Fibroblast of peridontal ligament (primary cell): ENCODE measurements around the gene SEMA4D.

ENCODE experiments used
- DNase-seq: peaks from one replicate; pipeline ENCODE4 v3.0.0-alpha.2; 2010; ENCODE audit errors: extremely low read depth

Gene SEMA4D

DNA sequence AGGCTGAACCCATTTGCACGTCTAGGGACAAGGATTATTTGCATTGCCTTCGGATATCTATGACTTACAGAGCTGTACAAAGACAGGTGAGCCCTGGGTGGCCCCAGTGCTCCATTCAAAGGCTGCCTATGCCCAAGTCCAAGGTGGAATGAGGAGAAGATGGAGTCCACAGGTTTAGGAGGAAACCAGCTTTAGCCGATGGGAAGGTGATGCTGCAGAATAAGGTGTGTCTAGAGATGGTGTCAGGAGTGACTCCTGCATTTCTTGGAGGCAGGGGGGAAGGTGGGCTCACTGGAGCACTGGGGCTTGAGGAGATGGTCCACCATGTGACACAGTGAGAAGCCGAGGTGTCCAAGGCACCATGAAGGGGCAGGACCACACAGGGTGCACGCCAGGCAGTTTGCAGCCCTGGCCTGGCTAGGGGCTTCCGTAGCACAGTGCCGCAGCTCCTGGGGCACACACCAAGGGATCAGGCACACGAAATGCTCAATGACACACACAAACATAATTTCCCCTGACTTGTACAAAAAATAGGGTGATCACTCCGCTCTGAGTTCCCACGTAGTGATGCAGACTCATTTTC lies 32.1 kb downstream of the SEMA4D start:
- no peak for DNase-seq

DNA sequence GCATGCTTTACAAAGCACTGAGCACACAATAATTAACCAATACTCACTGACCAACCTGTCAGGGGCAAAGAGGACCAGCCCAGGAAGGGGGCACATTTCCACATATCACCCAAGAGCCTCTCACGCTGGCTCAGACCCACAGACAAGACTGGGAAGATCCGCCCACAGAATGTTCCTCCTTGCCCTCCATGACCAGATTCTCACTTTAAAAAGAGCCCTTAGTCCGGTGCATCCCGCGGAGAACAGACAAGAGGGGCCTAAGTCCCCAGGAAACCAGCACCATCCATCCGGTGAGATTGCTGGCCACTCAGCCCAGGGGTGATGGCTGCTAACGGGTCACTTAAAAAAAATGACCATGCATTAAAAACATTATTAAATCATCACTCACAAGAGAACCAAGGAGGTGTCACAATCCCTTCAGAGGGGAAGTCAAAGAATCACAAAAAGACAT lies 32.9 kb downstream of the SEMA4D start:
- DNase-seq, result no peak

DNA sequence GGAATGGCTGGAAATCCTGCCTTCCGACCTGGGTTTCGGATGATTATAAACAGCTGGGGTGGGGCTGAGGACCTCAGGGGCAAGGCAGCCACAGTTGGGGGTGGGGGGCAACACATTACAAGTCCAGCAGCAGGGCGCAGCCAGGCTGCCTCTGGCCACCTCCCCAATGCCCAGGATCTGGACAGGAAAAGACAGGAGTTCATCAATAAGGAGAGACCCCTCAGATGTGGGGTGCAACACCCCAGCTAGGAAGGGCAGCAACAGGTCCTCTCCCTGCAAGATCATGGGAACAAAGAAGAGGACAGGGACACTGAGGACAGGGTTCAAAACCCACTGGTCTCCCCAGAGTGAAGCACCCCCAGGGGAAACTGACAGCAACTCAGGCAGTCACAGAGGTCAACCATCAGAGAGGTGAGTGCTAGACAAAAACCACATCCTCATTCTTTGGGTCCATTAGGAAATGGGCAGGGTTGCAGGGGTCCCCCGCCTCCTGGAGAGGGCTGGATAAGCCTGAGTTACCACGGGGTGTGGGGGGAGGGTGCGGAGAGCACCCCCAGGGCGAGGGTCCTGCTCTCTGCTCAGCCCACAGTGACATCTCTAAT lies 33.5 kb downstream of the SEMA4D start:
- DNase-seq, result no peak

DNA sequence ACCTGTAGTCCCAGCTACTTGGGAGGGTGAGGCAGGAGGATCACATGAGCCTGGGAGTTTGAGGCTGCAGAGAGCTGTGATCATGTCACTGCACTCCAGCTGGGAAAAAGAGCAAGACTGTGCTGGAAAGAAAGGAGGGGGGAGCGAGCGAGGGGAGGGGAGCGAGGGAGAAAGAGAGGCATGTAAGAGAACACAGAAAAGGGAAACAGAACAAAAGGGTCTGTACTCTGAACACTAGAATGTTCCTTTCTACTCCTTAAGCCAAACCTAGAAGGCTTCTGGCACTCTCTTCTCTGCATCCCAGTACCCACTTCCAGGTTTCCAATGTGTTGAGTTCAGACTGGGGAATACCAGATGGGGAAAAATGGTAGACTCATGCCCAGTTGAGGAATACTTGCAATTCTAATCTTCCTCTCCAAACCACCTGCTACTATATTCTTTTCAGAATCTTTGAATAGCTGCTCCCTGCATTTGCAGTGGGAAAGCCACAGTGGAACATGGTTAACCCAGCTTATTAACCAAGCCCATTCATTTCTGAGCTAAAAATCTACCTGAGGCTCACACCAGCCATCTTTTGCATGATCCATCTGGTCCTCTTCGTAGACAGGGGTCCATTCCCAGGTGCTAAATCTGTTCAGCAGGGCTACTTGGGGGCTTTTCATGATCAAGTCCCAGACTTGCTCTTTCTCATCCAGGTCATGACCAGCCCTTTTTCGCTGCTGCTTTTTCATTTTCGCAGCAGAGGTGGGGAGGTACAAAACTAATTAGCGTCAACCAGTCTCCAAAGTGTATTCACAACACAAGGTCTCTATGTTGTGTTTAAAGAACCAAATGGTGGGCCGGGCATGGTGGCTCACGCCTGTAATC lies 34.9 kb downstream of the SEMA4D start:
- no peak for DNase-seq

- DNase-seq, result no peak
Observed at GRCh38 chr9:89462199-89462598, 35.7 kb downstream of the SEMA4D start.

- peak; percentile 25 for DNase-seq
Observed at GRCh38 chr9:89461265-89461664, 36.6 kb downstream of the SEMA4D start.

DNA sequence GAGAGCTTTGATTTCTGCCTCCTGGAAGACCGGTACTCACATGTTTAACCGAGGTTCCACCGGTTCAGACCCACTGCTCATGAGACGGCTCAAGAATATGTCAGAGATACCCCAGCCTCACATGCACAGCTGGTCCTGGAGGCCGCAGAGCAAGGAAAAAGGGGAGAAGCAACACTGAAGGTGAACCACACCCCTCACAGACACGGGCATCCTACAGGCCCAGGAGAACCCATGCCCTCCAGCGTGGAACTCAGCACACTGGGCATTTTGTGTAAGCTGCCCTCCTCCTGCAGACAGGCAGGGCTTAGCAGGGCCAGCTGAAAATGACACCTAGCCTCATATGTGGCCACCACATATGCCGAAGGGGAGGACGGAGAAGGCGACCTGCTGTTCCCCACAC lies 37.4 kb downstream of the SEMA4D start:
- DNase-seq, result no peak

DNA sequence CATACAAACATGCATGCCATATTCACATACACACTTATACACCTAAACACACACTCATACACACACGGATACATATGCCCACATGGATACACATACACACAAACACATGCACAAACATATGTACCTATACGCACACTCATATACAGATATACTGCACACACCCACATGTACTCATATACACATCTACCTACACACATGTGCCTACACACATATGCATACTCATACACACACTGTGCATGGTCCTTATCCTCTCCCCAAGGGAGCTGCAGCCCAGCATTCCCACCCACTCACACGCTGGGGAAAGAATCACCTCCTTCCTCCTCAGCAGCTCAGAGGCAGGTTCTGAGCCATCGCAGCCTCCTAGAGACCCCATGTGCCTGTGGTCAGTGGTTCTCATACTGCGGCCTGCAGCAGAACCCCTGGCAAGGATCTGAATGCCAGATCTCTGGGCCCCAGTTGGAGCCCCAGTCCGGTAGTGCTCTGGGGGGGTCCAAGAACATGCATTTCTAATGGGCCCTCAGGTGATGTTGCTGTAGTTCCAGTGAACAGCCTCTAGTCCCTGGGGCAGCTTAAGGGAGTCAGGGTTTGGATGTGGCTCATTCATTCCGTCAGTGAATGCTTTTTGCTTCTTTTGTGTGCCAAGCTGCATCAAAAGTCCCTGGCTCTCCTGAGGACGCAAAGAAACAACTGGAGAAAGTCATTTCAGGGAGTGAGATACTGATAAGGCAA lies 39.0 kb downstream of the SEMA4D start:
- no peak for DNase-seq

DNA sequence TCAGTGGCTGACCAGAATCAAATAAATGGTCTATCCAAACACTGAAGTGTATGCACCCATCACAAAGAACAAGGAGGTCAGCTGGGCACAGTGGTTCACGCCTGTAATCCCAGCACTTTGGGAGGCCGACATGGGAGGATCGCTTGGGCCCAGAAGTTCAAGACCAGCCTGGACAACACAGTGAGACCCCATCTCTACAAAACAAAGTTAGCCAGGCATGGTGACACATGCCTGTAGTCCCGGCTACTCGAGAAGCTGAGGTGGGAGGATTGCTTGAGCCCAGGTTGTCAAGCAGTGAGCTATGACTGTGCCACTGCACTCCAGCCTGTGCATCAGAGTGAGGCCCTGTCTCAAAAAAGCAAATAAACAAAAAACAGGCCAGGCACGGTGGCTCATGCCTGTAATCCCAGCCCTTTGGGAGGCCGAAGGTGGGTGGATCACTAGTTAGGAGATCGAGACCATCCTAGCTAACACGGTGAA lies 40.5 kb downstream of the SEMA4D start:
- no peak for DNase-seq

DNA sequence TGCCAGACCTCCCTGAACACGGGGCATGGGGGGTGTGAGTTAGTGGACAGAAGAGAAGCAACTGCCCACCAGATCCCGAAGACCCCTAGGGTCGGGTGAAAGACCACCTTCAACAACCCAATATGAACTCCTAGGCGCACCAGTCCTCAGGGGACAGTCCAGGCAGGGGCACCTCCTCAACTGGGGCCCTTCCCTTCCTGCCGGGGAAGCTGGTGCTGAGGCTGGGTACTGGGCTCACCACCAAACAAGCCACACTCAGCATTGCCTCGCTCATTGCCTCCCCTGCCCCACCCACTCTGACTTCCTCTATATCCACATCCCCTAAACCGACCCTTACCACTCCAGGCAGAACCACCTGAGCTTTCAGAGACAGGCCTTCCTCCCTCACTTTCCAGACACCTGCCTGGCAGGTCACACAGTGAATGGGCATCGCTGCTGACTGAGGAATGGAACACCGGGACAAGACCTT lies 42.5 kb downstream of the SEMA4D start:
- no peak for DNase-seq

GRCh38 chr9:89454498-89455355 lies 43.2 kb downstream of the SEMA4D start:
- DNase-seq, result no peak

- DNase-seq, result no peak
Observed at GRCh38 chr9:89453452-89453851, 44.5 kb downstream of the SEMA4D start.

GRCh38 chr9:89452561-89452960 lies 45.4 kb downstream of the SEMA4D start:
- DNase-seq, result no peak

- no peak for DNase-seq
Observed at GRCh38 chr9:89450213-89450612, 47.7 kb downstream of the SEMA4D start.

DNA sequence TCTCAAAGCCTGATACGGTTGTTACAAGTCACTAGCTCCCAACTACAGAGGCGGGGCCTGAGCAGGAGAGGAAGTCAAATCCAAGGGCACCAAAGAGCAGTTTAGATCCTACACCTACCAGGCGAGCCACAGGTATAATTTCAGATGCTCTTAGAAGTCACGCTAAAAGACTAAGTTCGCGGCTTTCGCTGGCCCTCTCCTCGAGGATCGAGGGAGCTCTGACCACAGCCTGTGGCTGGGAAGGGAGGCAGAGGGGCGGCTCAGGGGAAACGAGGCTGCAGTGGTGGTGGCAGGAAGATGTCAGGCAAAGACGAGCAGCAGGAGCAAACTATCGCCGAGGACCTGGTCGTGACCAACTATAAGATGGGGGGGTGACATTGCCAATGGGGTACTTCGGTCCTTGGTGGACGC lies 48.6 kb downstream of the SEMA4D start:
- no peak for DNase-seq

- DNase-seq, result no peak
Observed at GRCh38 chr9:89448821-89449220, 49.1 kb downstream of the SEMA4D start.

DNA sequence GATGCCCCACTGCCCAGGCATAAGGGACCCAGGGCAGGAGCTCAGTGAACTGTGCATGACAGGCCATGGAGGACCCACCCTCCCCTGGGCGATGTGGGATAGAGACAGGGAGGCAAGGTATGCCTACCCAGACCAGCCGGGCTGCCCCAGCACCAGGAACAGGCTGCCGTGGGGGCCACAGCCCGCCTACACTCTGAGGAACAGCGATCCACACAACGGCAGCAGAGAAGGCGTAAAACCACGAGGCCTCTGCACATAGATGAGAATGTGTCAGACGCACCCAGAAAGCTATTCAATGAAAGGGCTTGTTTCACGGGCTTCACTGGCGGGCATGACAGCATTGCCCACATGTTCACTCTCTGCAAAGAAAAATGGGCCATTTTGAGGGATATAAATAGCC lies 49.5 kb downstream of the SEMA4D start:
- DNase-seq, result no peak

GRCh38 chr9:89447416-89447815 lies 50.5 kb downstream of the SEMA4D start:
- no peak for DNase-seq

- no peak for DNase-seq
Observed at GRCh38 chr9:89446961-89447310, 51.0 kb downstream of the SEMA4D start.

GRCh38 chr9:89446261-89446960 lies 51.5 kb downstream of the SEMA4D start:
- no peak for DNase-seq
